Activated naive CD4-positive, alpha-beta T cell treated with Interleukin-2 at 50 U/mL for 16 hours (primary cell): ENCODE measurements around the gene C6orf52.
"Not testable (repeated sequence)": the region's sequence is repeated elsewhere in the genome, so short reads cannot be mapped to it uniquely, and the experiment has no call there.

Experiments used
- DNase-seq: peaks from one replicate; pipeline ENCODE4 v3.0.0-alpha.2; 2020

C6orf52 gene

GRCh38 chr6:10695086-10695657 is 756 bp upstream of the C6orf52 start:
- DNase-seq = no peak

- no peak for DNase-seq
Observed at GRCh38 chr6:10692965-10693538, 1.4 kb downstream of the C6orf52 start.

- DNase-seq = no peak
Observed at GRCh38 chr6:10690651-10691445, 3.6 kb downstream of the C6orf52 start.

GRCh38 chr6:10687582-10687981 is 6.8 kb downstream of the C6orf52 start:
- no peak for DNase-seq

GRCh38 chr6:10686901-10687300 is 7.5 kb downstream of the C6orf52 start:
- no peak for DNase-seq

- no peak for DNase-seq
Observed at GRCh38 chr6:10685092-10685915, 9.1 kb downstream of the C6orf52 start.

- no peak for DNase-seq
Observed at GRCh38 chr6:10684618-10685017, 9.8 kb downstream of the C6orf52 start.

GRCh38 chr6:10682355-10682988 is 11.9 kb downstream of the C6orf52 start:
- no peak for DNase-seq

GRCh38 chr6:10681795-10682194 is 12.6 kb downstream of the C6orf52 start:
- DNase-seq = no peak

- no peak for DNase-seq
Observed at GRCh38 chr6:10678456-10678855, 16.0 kb downstream of the C6orf52 start.

- no peak for DNase-seq
Observed at GRCh38 chr6:10676403-10676802, 18.0 kb downstream of the C6orf52 start.

- no peak for DNase-seq
Observed at GRCh38 chr6:10668126-10668917, 26.1 kb downstream of the C6orf52 start.

- not testable (repeated sequence) for DNase-seq
Observed at GRCh38 chr6:10665595-10665994, 28.8 kb downstream of the C6orf52 start.

- DNase-seq = no peak
Observed at GRCh38 chr6:10662742-10663141, 31.7 kb downstream of the C6orf52 start.

- DNase-seq = no peak
Observed at GRCh38 chr6:10662207-10662606, 32.2 kb downstream of the C6orf52 start.

GRCh38 chr6:10660431-10661191 is 33.8 kb downstream of the C6orf52 start:
- DNase-seq = not testable (repeated sequence)

- no peak for DNase-seq
Observed at GRCh38 chr6:10659699-10660348, 34.6 kb downstream of the C6orf52 start.

- DNase-seq = no peak
Observed at GRCh38 chr6:10658910-10659698, 35.3 kb downstream of the C6orf52 start.

- DNase-seq = no peak
Observed at GRCh38 chr6:10655508-10656055, 38.8 kb downstream of the C6orf52 start.

- no peak for DNase-seq
Observed at GRCh38 chr6:10644225-10644624, 50.2 kb downstream of the C6orf52 start.
